HG02970 (cell line): ENCODE results near the gene BCL2L2.

Experiments
- ATAC-seq: cut with Tn5 transposase; IDR thresholded peaks from one replicate; pipeline ENCODE4 v1.9.1; 2021; ENCODE audit warnings: mild to moderate bottlenecking, moderate library complexity, moderate number of reproducible peaks; ENCODE audit not compliant: unreplicated experiment, low FRiP score

The BCL2L2 gene

GRCh38 chr14:23352506-23353432 lies 46.1 kb downstream of the BCL2L2 start, which contains the start of gene SLC22A17:
Gene SLC22A17, minus strand, starts transcription at chr14:23352887.
- no peak for ATAC-seq

GRCh38 chr14:23353433-23353780 lies 46.8 kb downstream of the BCL2L2 start:
- ATAC-seq = no peak

- ATAC-seq = no peak
These were observed 48.4 kb downstream of the BCL2L2 start for GRCh38 chr14:23354990-23355389.

GRCh38 chr14:23355871-23356435 lies 49.3 kb downstream of the BCL2L2 start:
- no peak for ATAC-seq

GRCh38 chr14:23356662-23357061 lies 50.0 kb downstream of the BCL2L2 start:
- ATAC-seq = no peak

- ATAC-seq = no peak
These were observed 50.6 kb downstream of the BCL2L2 start for GRCh38 chr14:23357261-23357660.

- ATAC-seq = no peak
These were observed 51.4 kb downstream of the BCL2L2 start for GRCh38 chr14:23358042-23358441.

GRCh38 chr14:23358553-23359166 lies 52.0 kb downstream of the BCL2L2 start:
- ATAC-seq = no peak

GRCh38 chr14:23359167-23359626 lies 52.6 kb downstream of the BCL2L2 start:
- no peak for ATAC-seq

GRCh38 chr14:23359722-23360447 lies 53.3 kb downstream of the BCL2L2 start:
- no peak for ATAC-seq

GRCh38 chr14:23360496-23360895 lies 53.9 kb downstream of the BCL2L2 start:
- no peak for ATAC-seq

GRCh38 chr14:23361320-23361719 lies 54.7 kb downstream of the BCL2L2 start:
- no peak for ATAC-seq
